ENCODE results near the gene HCK.
"Not testable (repeated sequence)": the region's sequence is repeated elsewhere in the genome, so short reads cannot be mapped to it uniquely, and the experiment has no call there.

HCK gene

GRCh38 chr20:32113591-32114260 is 61.7 kb downstream of the HCK start:
- TF ChIP-seq CTCF (IDR thresholded peaks at IDR 0.05; ENCODE audit: control insufficient read depth, insufficient read depth, low read depth, low read length, missing control alignments) = no peak
- H3K4me3 ChIP-seq (ENCODE audit: control insufficient read depth, low read depth, low read length) = no peak overlapping the region
- no peak for DNase-seq (ENCODE audit: low read depth)

DNA sequence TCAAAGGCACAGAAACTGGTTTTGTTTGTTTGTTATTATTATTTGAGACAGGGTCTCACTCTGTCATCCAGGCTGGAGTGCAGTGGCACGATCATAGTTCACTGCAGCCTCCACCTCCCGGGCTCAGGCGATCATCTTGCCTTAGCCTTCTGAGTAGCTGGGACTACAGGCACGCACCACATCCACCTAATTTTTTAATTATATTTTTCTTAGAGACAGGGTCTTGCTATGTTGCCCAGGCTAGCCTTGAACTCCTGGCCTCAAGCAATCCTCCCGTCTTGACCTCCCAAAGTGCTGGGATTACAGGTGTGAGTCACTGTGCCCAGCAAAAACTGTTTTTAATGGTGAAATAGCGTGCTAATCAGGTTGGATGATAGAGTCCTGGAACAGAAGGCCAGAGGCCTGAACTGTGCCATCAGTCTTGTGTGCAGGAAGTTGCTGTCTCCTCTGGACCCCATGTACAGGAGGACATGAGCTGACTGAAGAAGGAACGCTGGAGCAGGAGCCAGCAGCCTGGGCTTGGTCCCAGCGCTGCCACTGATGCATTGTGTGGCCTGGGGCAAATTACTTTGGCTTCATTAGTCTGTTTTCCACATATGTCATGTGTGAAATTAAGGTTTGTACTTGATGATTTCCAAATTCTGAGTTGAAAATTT is 62.4 kb downstream of the HCK start:
- no peak for TF ChIP-seq CTCF (IDR thresholded peaks at IDR 0.05; ENCODE audit: control insufficient read depth, insufficient read depth, low read depth, low read length, missing control alignments)
- H3K4me3 ChIP-seq (ENCODE audit: control insufficient read depth, low read depth, low read length) = no peak overlapping the region
- DNase-seq (ENCODE audit: low read depth) = no peak

- no peak for DNase-seq (ENCODE audit: low read depth)
- H3K4me3 ChIP-seq (ENCODE audit: control insufficient read depth, low read depth, low read length) = no peak overlapping the region
- no peak for TF ChIP-seq CTCF (IDR thresholded peaks at IDR 0.05; ENCODE audit: control insufficient read depth, insufficient read depth, low read depth, low read length, missing control alignments)
Observed at GRCh38 chr20:32115211-32115767, 63.2 kb downstream of the HCK start.

DNA sequence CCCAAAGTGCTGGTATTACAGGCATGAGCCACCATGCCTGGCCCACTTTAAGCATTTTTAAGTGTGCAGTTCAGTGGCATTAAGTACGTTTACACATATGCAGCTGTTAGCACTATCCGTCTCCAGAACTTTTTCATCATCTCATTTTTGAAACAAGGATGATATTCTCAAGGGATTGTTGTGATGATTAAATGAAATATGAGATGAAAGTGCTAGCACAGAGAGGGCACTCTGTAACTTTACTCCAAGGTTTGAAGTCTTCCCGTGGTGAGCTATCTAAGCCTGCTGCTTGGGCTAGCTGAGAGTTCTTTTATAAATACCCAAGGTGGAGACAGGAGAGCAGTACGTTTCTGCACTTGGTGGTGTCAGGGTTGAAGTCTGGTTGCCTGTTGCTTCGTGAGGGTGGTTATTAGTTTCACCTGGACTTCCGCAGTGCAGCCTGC is 64.1 kb downstream of the HCK start:
- H3K4me3 ChIP-seq (ENCODE audit: control insufficient read depth, low read depth, low read length) = no peak overlapping the region
- no peak for TF ChIP-seq CTCF (IDR thresholded peaks at IDR 0.05; ENCODE audit: control insufficient read depth, insufficient read depth, low read depth, low read length, missing control alignments)
- no peak for DNase-seq (ENCODE audit: low read depth)

- H3K4me3 ChIP-seq (ENCODE audit: control insufficient read depth, low read depth, low read length); DNase-seq (ENCODE audit: low read depth): not testable (repeated sequence)
Observed at GRCh38 chr20:32116796-32117195, 64.8 kb downstream of the HCK start.

GRCh38 chr20:32118427-32118826 is 66.4 kb downstream of the HCK start:
- not testable (repeated sequence) for DNase-seq (ENCODE audit: low read depth); H3K4me3 ChIP-seq (ENCODE audit: control insufficient read depth, low read depth, low read length)

DNA sequence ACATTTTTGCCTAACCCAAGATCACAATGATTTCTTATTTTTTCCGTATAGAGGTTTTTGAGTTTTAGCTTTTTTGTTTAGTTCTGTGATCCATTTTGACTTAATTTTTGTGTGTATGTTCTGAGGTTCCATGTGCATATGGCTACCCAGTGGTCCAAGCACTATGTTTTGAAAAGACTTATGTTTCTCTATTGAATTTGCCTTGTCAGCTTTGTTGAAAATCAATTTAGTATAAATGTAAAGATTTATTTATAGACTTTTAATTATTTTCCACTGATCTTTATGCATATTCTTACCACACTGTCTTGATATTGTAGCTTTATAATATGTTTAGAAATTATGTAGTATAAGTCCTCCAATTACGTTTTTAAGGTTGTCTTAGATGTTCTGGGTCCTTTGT is 67.7 kb downstream of the HCK start:
- H3K4me3 ChIP-seq (ENCODE audit: control insufficient read depth, low read depth, low read length) = no peak overlapping the region
- DNase-seq (ENCODE audit: low read depth) = no peak
- TF ChIP-seq CTCF (IDR thresholded peaks at IDR 0.05; ENCODE audit: control insufficient read depth, insufficient read depth, low read depth, low read length, missing control alignments) = no peak

DNA sequence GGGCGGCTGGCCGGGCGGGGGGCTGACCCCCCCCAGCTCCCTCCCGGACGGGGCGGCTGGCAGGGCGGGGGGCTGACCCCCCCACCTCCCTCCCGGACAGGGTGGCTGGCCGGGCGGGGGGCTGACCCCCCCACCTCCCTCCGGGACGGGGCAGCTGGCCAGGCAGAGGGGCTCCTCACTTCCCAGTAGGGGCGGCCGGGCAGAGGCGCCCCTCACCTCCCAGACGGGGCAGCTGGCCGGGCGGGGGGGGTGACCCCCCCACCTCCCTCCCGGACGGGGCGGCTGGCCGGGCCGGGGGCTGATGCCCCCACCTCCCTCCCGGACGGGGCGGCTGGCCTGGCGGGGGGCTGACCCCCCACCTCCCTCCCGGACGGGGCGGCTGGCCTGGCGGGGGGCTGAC is 69.9 kb downstream of the HCK start:
- DNase-seq (ENCODE audit: low read depth); H3K4me3 ChIP-seq (ENCODE audit: control insufficient read depth, low read depth, low read length): not testable (repeated sequence)
